GM12865 (cell line): Measurements from ENCODE around the gene SAT2.
A peak's percentile ranks its signal among the peaks of the same experiment; 100 is the strongest.

ENCODE experiments used
- DNase-seq: peaks from one replicate; pipeline ENCODE4 v3.0.0; 2010; ENCODE audit warnings: low read depth
- H3K4me3 ChIP-seq: 2 replicates; pipeline ENCODE4 v1.5.1; 2011; ENCODE audit warnings: mild to moderate bottlenecking, low read depth, low read length, control low read depth
- CTCF ChIP-seq: IDR thresholded peaks from 2 replicates; pipeline ENCODE4 v1.5.1; 2011; ENCODE audit warnings: low read length, control low read depth, low read depth, inconsistent platforms; ENCODE audit not compliant: insufficient read depth; ENCODE audit errors: missing control alignments

The SAT2 gene

GRCh38 chr17:7579834-7580603 is 47.6 kb downstream of the SAT2 start:
- no peak overlapping the region for H3K4me3 ChIP-seq
- DNase-seq, result no peak
- TF ChIP-seq CTCF, result no peak

- no peak for TF ChIP-seq CTCF
- DNase-seq, result peak; percentile 90
- no peak within 1 kb of the TSS for H3K4me3 ChIP-seq
Measured at GRCh38 chr17:7579001-7579833, 48.4 kb downstream of the SAT2 start, which contains the start of gene CD68. TSS of gene CD68 (plus strand) at chr17:7579638. CDS start at chr17:7579678, 40 bp downstream.

GRCh38 chr17:7577327-7578199 is 50.1 kb downstream of the SAT2 start:
- no peak overlapping the region for H3K4me3 ChIP-seq
- TF ChIP-seq CTCF, result no peak
- no peak for DNase-seq

- no peak for TF ChIP-seq CTCF
- H3K4me3 ChIP-seq, result no peak overlapping the region
- no peak for DNase-seq
Measured at GRCh38 chr17:7576432-7576937, 51.1 kb downstream of the SAT2 start.
